GM18498 (cell line): ENCODE measurements around the gene KLHL28.

Source experiments
- ATAC-seq: cut with Tn5 transposase; IDR thresholded peaks from one replicate; pipeline ENCODE4 v1.9.1; 2021; ENCODE audit warnings: mild to moderate bottlenecking, moderate library complexity; ENCODE audit not compliant: unreplicated experiment

The KLHL28 gene

GRCh38 chr14:44960646-44961045 is 1.1 kb downstream of the KLHL28 start:
- ATAC-seq, result no peak

- ATAC-seq, result no peak
Observed at GRCh38 chr14:44960146-44960545, 1.6 kb downstream of the KLHL28 start.

- no peak for ATAC-seq
Observed at GRCh38 chr14:44959538-44959937, 2.2 kb downstream of the KLHL28 start.

- ATAC-seq, result no peak
Observed at GRCh38 chr14:44956866-44957265, 4.9 kb downstream of the KLHL28 start.

GRCh38 chr14:44955528-44955927 is 6.2 kb downstream of the KLHL28 start:
- ATAC-seq, result no peak

GRCh38 chr14:44954750-44955149 is 7.0 kb downstream of the KLHL28 start:
- no peak for ATAC-seq

- no peak for ATAC-seq
Observed at GRCh38 chr14:44952391-44953110, 9.2 kb downstream of the KLHL28 start.

GRCh38 chr14:44951051-44951450 is 10.7 kb downstream of the KLHL28 start:
- ATAC-seq, result no peak

- no peak for ATAC-seq
Observed at GRCh38 chr14:44945264-44945663, 16.5 kb downstream of the KLHL28 start.

GRCh38 chr14:44944107-44944506 is 17.6 kb downstream of the KLHL28 start:
- no peak for ATAC-seq

- no peak for ATAC-seq
Observed at GRCh38 chr14:44942436-44942835, 19.3 kb downstream of the KLHL28 start.

GRCh38 chr14:44941591-44941990 is 20.2 kb downstream of the KLHL28 start:
- ATAC-seq, result no peak

GRCh38 chr14:44940944-44941343 is 20.8 kb downstream of the KLHL28 start:
- ATAC-seq, result no peak

- no peak for ATAC-seq
Observed at GRCh38 chr14:44940211-44940610, 21.5 kb downstream of the KLHL28 start.

- no peak for ATAC-seq
Observed at GRCh38 chr14:44937547-44937946, 24.2 kb downstream of the KLHL28 start.

- ATAC-seq, result no peak
Observed at GRCh38 chr14:44935155-44935554, 26.6 kb downstream of the KLHL28 start.

GRCh38 chr14:44928793-44929192 is 33.0 kb downstream of the KLHL28 start:
- no peak for ATAC-seq

GRCh38 chr14:44914849-44915248 is 46.9 kb downstream of the KLHL28 start:
- ATAC-seq, result no peak

GRCh38 chr14:44912041-44912869 is 49.5 kb downstream of the KLHL28 start:
- ATAC-seq, result no peak

- ATAC-seq, result no peak
Observed at GRCh38 chr14:44910821-44911220, 50.9 kb downstream of the KLHL28 start.

- ATAC-seq, result no peak
Observed at GRCh38 chr14:44901696-44902095, 60.1 kb downstream of the KLHL28 start.

- ATAC-seq, result no peak
Observed at GRCh38 chr14:44898551-44898950, 63.2 kb downstream of the KLHL28 start.
